PC-3 (cell line): ENCODE results near the gene ARHGAP24. TPM values are rescaled to one million over a fixed set of nuclear protein-coding genes. Genes with fewer than 3 reads are reported as not detected.
"Not testable (repeated sequence)": the region's sequence is repeated elsewhere in the genome, so short reads cannot be mapped to it uniquely, and the experiment has no call there.

Experiments
- ATAC-seq: fragments of 200-7000 bp; cut with Tn5 transposase; 2 replicates; pipeline ENCODE4 v1.9.1; 2020; ENCODE audit warnings: mild to moderate bottlenecking, moderate library complexity
- BruUV-seq: library from RNA; stranded (reverse); fragments of 400-500 nt; replicated peaks from 2 replicates; lab custom pipeline; 2021; lab: Mats Ljungman, UMichigan
- CTCF ChIA-PET: fragments of 300-600 bp; sonication (Branson Sonifier 250); formaldehyde crosslinking; loops from one replicate; lab custom pipeline; 2022; ENCODE audit warnings: antibody characterized with exemption; lab: Charles Lee
- POLR2A ChIA-PET: fragments of 300-600 bp; sonication (Branson Sonifier 250); formaldehyde crosslinking; loops from one replicate; lab custom pipeline; 2022; ENCODE audit warnings: antibody characterized with exemption; ENCODE audit not compliant: unreplicated experiment; lab: Charles Lee
- DNase-seq: peaks from one replicate; pipeline ENCODE4 v3.0.0-alpha.2; 2015
- H2AFZ ChIP-seq: fragments of 300-600 bp; sonication (generic); 2 replicates; pipeline ENCODE4 v1.6.0; 2016; ENCODE audit warnings: antibody characterized with exemption, low read length
- H3F3A ChIP-seq: fragments of 300-600 bp; sonication (generic); one replicate; pipeline ENCODE4 v1.6.0; 2017; ENCODE audit warnings: antibody characterized with exemption, low read length, control low read depth, mild to moderate bottlenecking; ENCODE audit not compliant: unreplicated experiment
- H3K27ac ChIP-seq: fragments of 300-600 bp; sonication (generic); 2 replicates; pipeline ENCODE4 v1.5.1; 2016; ENCODE audit warnings: mild to moderate bottlenecking, low read length
- H3K27me3 ChIP-seq: fragments of 300-600 bp; sonication (generic); 2 replicates; pipeline ENCODE4 v1.6.1; 2016; ENCODE audit warnings: low read length, mixed read lengths
- H3K36me3 ChIP-seq: fragments of 300-600 bp; sonication (generic); 2 replicates; pipeline ENCODE4 v1.6.1; 2016; ENCODE audit warnings: low read depth, mixed run types, low read length, mixed read lengths
- H3K4me1 ChIP-seq: fragments of 300-600 bp; sonication (generic); 2 replicates; pipeline ENCODE4 v1.5.1; 2016; ENCODE audit warnings: low read length; ENCODE audit not compliant: insufficient read depth
- H3K4me2 ChIP-seq: fragments of 300-600 bp; sonication (generic); 2 replicates; pipeline ENCODE4 v1.6.0; 2016; ENCODE audit warnings: low read length
- H3K4me3 ChIP-seq: fragments of 300-600 bp; sonication (generic); 2 replicates; pipeline ENCODE4 v1.5.1; 2016; ENCODE audit warnings: mild to moderate bottlenecking, low read length, mixed read lengths
- H3K79me2 ChIP-seq: fragments of 300-600 bp; sonication (generic); 2 replicates; pipeline ENCODE4 v1.6.1; 2017; ENCODE audit warnings: low read length, mixed read lengths
- H3K9ac ChIP-seq: fragments of 300-600 bp; sonication (generic); 2 replicates; pipeline ENCODE4 v1.6.0; 2016; ENCODE audit warnings: mild to moderate bottlenecking, low read length
- H3K9me2 ChIP-seq: fragments of 300-600 bp; sonication (generic); replicated peaks from 2 replicates; pipeline ENCODE4 v1.6.1; 2016; ENCODE audit warnings: mixed run types, low read length, mixed read lengths
- H3K9me3 ChIP-seq: fragments of 300-600 bp; sonication (generic); 2 replicates; pipeline ENCODE4 v1.6.1; 2016; ENCODE audit warnings: low read length, mixed read lengths
- H4K20me1 ChIP-seq: fragments of 300-600 bp; sonication (generic); 2 replicates; pipeline ENCODE4 v1.6.1; 2016; ENCODE audit warnings: low read length, mixed read lengths
- CTCF ChIP-seq: fragments of 300-600 bp; sonication (generic); conservative IDR thresholded peaks from 2 replicates; pipeline ENCODE4 v1.5.1; 2017; ENCODE audit warnings: antibody characterized with exemption, low read depth, mild to moderate bottlenecking, low read length
- EZH2 ChIP-seq: fragments of 300-600 bp; sonication (generic); IDR thresholded peaks from one replicate; pipeline ENCODE4 v1.6.1; 2017; ENCODE audit warnings: antibody characterized with exemption, mild to moderate bottlenecking, low read length; ENCODE audit not compliant: unreplicated experiment
- EZH2phosphoT487 ChIP-seq: fragments of 300-600 bp; sonication (generic); IDR thresholded peaks from 2 replicates; pipeline ENCODE4 v1.6.1; 2018; ENCODE audit warnings: mild to moderate bottlenecking, antibody characterized with exemption, low read length, borderline replicate concordance
- intact Hi-C: fragments of 100-400 bp; cut with micrococcal nuclease; formaldehyde crosslinking; loops from 2 replicates; pipeline ENCODE4 v1.9.0; 2023
- total RNA-seq: library from RNA; depleted of rRNA; stranded (reverse); fragments of >200 nt; gene quantifications from 2 replicates; pipeline ENCODE4 v1.2.3, GENCODE V29; 2014

ARHGAP24 gene
- total RNA-seq, 1 experiment from 2014 or later = 7.4 TPM

- DNase-seq (no peak), ATAC-seq (no peak)
- no TSS peak for BruUV-seq
- Histone ChIP-seq H3K27ac (no peak overlapping the region), H3K27me3 (no peaks in the 10 kb centered on the region), H3F3A (peaks cover 12% of the 10 kb centered on the region), H3K36me3 (no peaks in the 10 kb centered on the region), H3K9me2 (no peaks in the 10 kb centered on the region), H3K9me3 (no peaks in the 10 kb centered on the region), H3K4me3 (no peak overlapping the region), H3K4me2 (no peak overlapping the region), H4K20me1 (no peaks in the 10 kb centered on the region), H3K9ac (no peak overlapping the region), H2AFZ (no peak overlapping the region), H3K4me1 (peaks cover 40% of the 10 kb centered on the region), H3K79me2 (no peaks in the 10 kb centered on the region)
- ChIA-PET CTCF (no interaction called here), POLR2A (no interaction called here)
- TF ChIP-seq EZH2 (no peak), CTCF (no peak), EZH2phosphoT487 (no peak)
- intact Hi-C loops = no loop called here
Measured at GRCh38 chr4:85499573-85499972, 24.6 kb downstream of the ARHGAP24 start.

GRCh38 chr4:85500110-85500867 lies 25.3 kb downstream of the ARHGAP24 start:
- H3K9me2 ChIP-seq = no peaks in the 10 kb centered on the region
- TF ChIP-seq EZH2 (no peak), CTCF (no peak), EZH2phosphoT487 (no peak)
- H3K4me1 ChIP-seq = peaks cover 40% of the 10 kb centered on the region
- H3K79me2 ChIP-seq = no peaks in the 10 kb centered on the region
- no peaks in the 10 kb centered on the region for H3K36me3 ChIP-seq
- H3K9ac ChIP-seq = no peak overlapping the region
- H3K27ac ChIP-seq = no peak overlapping the region
- DNase-seq = no peak
- POLR2A ChIA-PET = no interaction called here
- H3K4me3 ChIP-seq = no peak overlapping the region
- peaks cover 12% of the 10 kb centered on the region for H3F3A ChIP-seq
- no peaks in the 10 kb centered on the region for H4K20me1 ChIP-seq
- no peaks in the 10 kb centered on the region for H3K27me3 ChIP-seq
- H3K4me2 ChIP-seq = no peak overlapping the region
- CTCF ChIA-PET = no interaction called here
- BruUV-seq = no TSS peak
- H3K9me3 ChIP-seq = no peaks in the 10 kb centered on the region
- no peak overlapping the region for H2AFZ ChIP-seq
- ATAC-seq = no peak
- intact Hi-C loops = no loop called here

- not testable (repeated sequence) for H3K79me2 ChIP-seq
Measured at GRCh38 chr4:85501145-85501544, 26.2 kb downstream of the ARHGAP24 start.

More at GRCh38 chr4:85501145-85501544, 26.2 kb downstream of the ARHGAP24 start:
- H3K4me3 ChIP-seq, ATAC-seq, intact Hi-C loops, BruUV-seq, POLR2A ChIA-PET, H3K36me3 ChIP-seq, H3K27me3 ChIP-seq, H3K9me2 ChIP-seq, H3K9me3 ChIP-seq, H2AFZ ChIP-seq, H3K27ac ChIP-seq, DNase-seq, CTCF ChIA-PET, H4K20me1 ChIP-seq, H3K4me2 ChIP-seq, H3K9ac ChIP-seq: not testable (repeated sequence)
- Histone ChIP-seq H3F3A (peaks cover 12% of the 10 kb centered on the region), H3K4me1 (peaks cover 34% of the 10 kb centered on the region)
